ENCODE measurements around the gene IMPDH1. TPM values are rescaled to one million over a fixed set of nuclear protein-coding genes. Genes with fewer than 3 reads are reported as not detected.

The IMPDH1 gene
- total and polyA plus RNA-seq, 2 donors: 11.3 to 27.2 TPM

DNA sequence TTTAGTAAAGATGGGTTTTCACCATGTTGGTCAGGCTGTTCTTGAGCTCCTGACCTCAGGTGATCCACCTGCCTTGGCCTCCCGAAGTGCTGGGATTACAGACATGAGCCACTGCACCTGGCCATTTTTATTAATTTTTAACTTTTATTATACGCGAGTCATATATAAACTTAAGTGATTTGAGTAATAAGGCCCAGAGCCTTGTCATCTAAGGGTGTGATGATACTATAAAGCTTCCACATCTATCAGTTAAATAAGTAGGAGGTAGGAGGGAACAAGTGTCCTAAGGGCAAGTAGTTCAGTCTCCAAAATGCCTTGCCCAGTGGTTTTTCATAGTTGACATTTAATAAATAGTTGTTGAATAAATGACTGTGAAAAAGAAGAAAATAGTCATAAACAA, 32.6 kb upstream of the IMPDH1 start:
- Histone ChIP-seq H3K9me3 (ENCODE audit: control insufficient read depth in 2 of 2, insufficient read depth in 1 of 2, low read length in 1 of 2) (no peaks in the 10 kb centered on the region), H3K4me3 (ENCODE audit: low read length in 2 of 2) (no peak overlapping the region), H3K27me3 (ENCODE audit: control insufficient read depth in 2 of 2, insufficient read depth in 1 of 2, low read length in 1 of 2) (no peaks in the 10 kb centered on the region), H3K27ac (ENCODE audit: low read depth in 1 of 2, low read length in 1 of 2) (no peak overlapping the region), H3K4me1 (ENCODE audit: control insufficient read depth in 2 of 2, insufficient read depth in 2 of 2, low read length in 2 of 2) (no peaks in the 10 kb centered on the region), H3K36me3 (ENCODE audit: control insufficient read depth in 2 of 2, insufficient read depth in 2 of 2, low read length in 1 of 2) (no peaks in the 10 kb centered on the region)
- DNase-seq (ENCODE audit: low read depth in 6 of 9, low spot score in 9 of 9): no peak
- WGBS: over 99% methylated on average over 3 of the region's 3 CpGs

- Histone ChIP-seq H3K27ac (ENCODE audit: low read depth in 1 of 2, low read length in 1 of 2) (no peak overlapping the region), H3K9me3 (ENCODE audit: control insufficient read depth in 2 of 2, insufficient read depth in 1 of 2, low read length in 1 of 2) (no peaks in the 10 kb centered on the region), H3K36me3 (ENCODE audit: control insufficient read depth in 2 of 2, insufficient read depth in 2 of 2, low read length in 1 of 2) (no peaks in the 10 kb centered on the region), H3K4me3 (ENCODE audit: low read length in 2 of 2) (no peak overlapping the region), H3K27me3 (ENCODE audit: control insufficient read depth in 2 of 2, insufficient read depth in 1 of 2, low read length in 1 of 2) (no peaks in the 10 kb centered on the region), H3K4me1 (ENCODE audit: control insufficient read depth in 2 of 2, insufficient read depth in 2 of 2, low read length in 2 of 2) (no peaks in the 10 kb centered on the region)
- 86% methylated on average over 8 of the region's 8 CpGs for WGBS
- DNase-seq (ENCODE audit: low read depth in 6 of 9, low spot score in 9 of 9): no peak
Measured at GRCh38 chr7:128437426-128438332, 27.9 kb upstream of the IMPDH1 start.

DNA sequence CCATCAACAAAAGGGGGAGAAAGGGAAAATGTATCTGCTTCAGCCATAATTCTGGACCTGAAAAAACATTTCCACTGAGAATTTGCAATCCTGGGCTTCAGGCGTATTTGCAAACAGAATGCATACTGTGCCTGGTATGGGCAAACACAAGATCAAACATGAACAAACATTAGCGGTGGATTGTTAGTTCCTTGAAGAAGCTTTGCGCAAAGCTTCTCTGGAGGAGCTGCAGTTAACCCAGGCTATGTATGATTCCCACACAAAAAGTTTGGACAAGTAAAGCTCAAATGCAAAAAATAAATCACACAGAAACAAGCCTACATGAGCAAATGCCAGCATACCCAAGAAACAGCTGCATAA, 25.5 kb upstream of the IMPDH1 start:
- H3K27ac ChIP-seq (ENCODE audit: low read depth in 1 of 2, low read length in 1 of 2): no peak overlapping the region
- H3K4me1 ChIP-seq (ENCODE audit: control insufficient read depth in 2 of 2, insufficient read depth in 2 of 2, low read length in 2 of 2): no peaks in the 10 kb centered on the region
- peaks cover 0 to 3% of the 10 kb centered on the region in 2 donors for H3K27me3 ChIP-seq (ENCODE audit: control insufficient read depth in 2 of 2, insufficient read depth in 1 of 2, low read length in 1 of 2)
- H3K9me3 ChIP-seq (ENCODE audit: control insufficient read depth in 2 of 2, insufficient read depth in 1 of 2, low read length in 1 of 2): no peaks in the 10 kb centered on the region
- H3K4me3 ChIP-seq (ENCODE audit: low read length in 2 of 2): no peak overlapping the region
- 93% methylated on average over 3 of the region's 3 CpGs for WGBS
- no peaks in the 10 kb centered on the region for H3K36me3 ChIP-seq (ENCODE audit: control insufficient read depth in 2 of 2, insufficient read depth in 2 of 2, low read length in 1 of 2)
- DNase-seq (ENCODE audit: low read depth in 6 of 9, low spot score in 9 of 9): no peak

DNA sequence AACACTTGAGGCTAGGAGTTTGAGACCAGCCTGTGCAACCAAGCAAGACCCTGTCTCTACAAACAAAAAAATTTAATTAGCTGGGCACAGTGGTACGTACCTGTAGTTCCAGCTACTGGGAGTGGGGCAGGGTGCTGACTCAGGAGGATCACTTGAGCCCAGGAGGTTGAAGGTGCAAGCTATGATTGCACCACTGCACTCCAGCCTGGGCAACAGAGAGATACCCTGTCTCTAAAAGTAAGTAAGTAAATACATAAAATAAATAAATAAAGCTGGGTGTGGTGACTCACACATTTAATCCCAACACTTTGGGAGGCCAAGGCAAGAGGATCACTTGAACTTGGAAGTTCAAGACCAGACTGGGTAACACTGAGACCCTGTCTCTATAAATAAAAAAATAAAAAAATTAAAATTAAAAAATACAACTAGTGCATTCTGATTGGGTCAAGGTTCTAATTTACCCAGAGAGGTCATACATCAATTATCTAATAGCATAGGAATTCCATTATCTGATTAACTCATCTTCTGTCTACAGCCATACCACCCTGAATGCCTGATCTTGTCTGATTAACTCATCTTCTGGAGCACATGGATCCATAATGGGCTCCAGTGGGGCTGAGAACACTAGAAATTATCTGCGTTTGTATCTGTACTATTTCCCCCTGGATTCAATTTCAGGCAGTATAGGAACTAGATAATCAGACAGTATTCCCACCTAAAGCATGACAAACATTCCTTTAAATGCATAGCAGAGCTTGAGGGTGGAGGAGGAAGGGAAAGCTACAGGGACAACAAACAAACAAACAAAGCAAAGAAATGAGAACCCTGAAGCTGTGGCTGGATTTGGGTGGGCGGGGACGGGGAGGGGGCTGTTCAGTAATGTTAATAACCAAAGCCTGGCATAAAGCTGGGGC, 24.9 kb upstream of the IMPDH1 start:
- 98% methylated on average over 4 of the region's 4 CpGs for WGBS
- Histone ChIP-seq H3K36me3 (ENCODE audit: control insufficient read depth in 2 of 2, insufficient read depth in 2 of 2, low read length in 1 of 2) (no peaks in the 10 kb centered on the region), H3K27ac (ENCODE audit: low read depth in 1 of 2, low read length in 1 of 2) (no peak overlapping the region), H3K4me3 (ENCODE audit: low read length in 2 of 2) (no peak overlapping the region), H3K27me3 (ENCODE audit: control insufficient read depth in 2 of 2, insufficient read depth in 1 of 2, low read length in 1 of 2) (peaks cover 0 to 3% of the 10 kb centered on the region in 2 donors), H3K9me3 (ENCODE audit: control insufficient read depth in 2 of 2, insufficient read depth in 1 of 2, low read length in 1 of 2) (no peaks in the 10 kb centered on the region), H3K4me1 (ENCODE audit: control insufficient read depth in 2 of 2, insufficient read depth in 2 of 2, low read length in 2 of 2) (no peaks in the 10 kb centered on the region)
- DNase-seq (ENCODE audit: low read depth in 6 of 9, low spot score in 9 of 9): no peak

GRCh38 chr7:128431754-128432153, 22.0 kb upstream of the IMPDH1 start:
- Histone ChIP-seq H3K27ac (ENCODE audit: low read depth in 1 of 2, low read length in 1 of 2) (no peak overlapping the region), H3K4me3 (ENCODE audit: low read length in 2 of 2) (no peak overlapping the region), H3K9me3 (ENCODE audit: control insufficient read depth in 2 of 2, insufficient read depth in 1 of 2, low read length in 1 of 2) (no peaks in the 10 kb centered on the region), H3K36me3 (ENCODE audit: control insufficient read depth in 2 of 2, insufficient read depth in 2 of 2, low read length in 1 of 2) (no peaks in the 10 kb centered on the region), H3K27me3 (ENCODE audit: control insufficient read depth in 2 of 2, insufficient read depth in 1 of 2, low read length in 1 of 2) (peaks cover 0 to 3% of the 10 kb centered on the region in 2 donors), H3K4me1 (ENCODE audit: control insufficient read depth in 2 of 2, insufficient read depth in 2 of 2, low read length in 2 of 2) (no peaks in the 10 kb centered on the region)
- no peak for DNase-seq (ENCODE audit: low read depth in 6 of 9, low spot score in 9 of 9)
- 94% methylated on average over 2 of the region's 2 CpGs for WGBS

DNA sequence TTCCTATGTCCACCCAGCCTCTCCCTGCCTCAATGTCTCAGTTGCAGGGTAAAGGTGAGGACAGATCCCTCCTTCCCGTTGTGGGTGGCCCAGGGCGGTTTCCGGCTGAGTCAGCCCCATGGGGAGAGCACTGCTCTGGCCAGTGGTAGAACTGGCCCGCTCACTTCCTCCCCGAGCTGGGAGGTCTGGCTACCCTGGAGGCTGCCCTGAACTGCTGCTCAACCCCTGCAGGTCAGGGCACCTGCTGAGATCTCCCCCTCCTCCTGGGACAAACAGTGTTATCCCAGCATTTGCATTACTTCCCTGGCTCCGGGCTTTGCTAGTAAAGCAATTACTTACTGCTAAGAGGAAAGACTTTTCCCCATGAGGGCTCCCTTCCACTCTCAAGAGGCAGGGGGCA, 21.4 kb upstream of the IMPDH1 start:
- H3K4me1 ChIP-seq (ENCODE audit: control insufficient read depth in 2 of 2, insufficient read depth in 2 of 2, low read length in 2 of 2): no peaks in the 10 kb centered on the region
- 90% methylated on average over 6 of the region's 6 CpGs for WGBS
- DNase-seq (ENCODE audit: low read depth in 6 of 9, low spot score in 9 of 9): no peak

DNA sequence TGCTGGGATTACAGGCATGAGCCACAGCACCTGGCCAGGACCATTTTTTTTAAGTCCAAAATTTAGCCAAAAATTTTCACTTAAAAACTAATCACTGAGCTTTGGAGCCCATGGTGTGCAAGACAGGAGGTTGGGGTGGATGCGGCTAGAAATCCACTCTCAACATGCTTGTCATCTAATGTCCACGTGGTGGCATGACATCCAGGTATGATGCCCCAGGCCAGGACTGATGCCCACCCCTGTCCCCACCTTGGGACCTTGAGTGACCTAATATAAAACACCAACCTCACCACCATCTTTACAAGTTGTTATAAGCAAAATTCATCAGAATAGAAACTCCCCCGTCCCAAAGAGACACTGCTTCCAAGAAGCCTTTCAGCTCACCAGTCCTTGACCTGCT, 20.4 kb upstream of the IMPDH1 start:
- WGBS: 86% methylated on average over 3 of the region's 3 CpGs
- H3K36me3 ChIP-seq (ENCODE audit: control insufficient read depth in 2 of 2, insufficient read depth in 2 of 2, low read length in 1 of 2): no peaks in the 10 kb centered on the region
- peaks cover 0 to 3% of the 10 kb centered on the region in 2 donors for H3K27me3 ChIP-seq (ENCODE audit: control insufficient read depth in 2 of 2, insufficient read depth in 1 of 2, low read length in 1 of 2)
- no peak overlapping the region for H3K27ac ChIP-seq (ENCODE audit: low read depth in 1 of 2, low read length in 1 of 2)
- no peak for DNase-seq (ENCODE audit: low read depth in 6 of 9, low spot score in 9 of 9)
- H3K9me3 ChIP-seq (ENCODE audit: control insufficient read depth in 2 of 2, insufficient read depth in 1 of 2, low read length in 1 of 2): no peaks in the 10 kb centered on the region
- H3K4me1 ChIP-seq (ENCODE audit: control insufficient read depth in 2 of 2, insufficient read depth in 2 of 2, low read length in 2 of 2): no peaks in the 10 kb centered on the region
- H3K4me3 ChIP-seq (ENCODE audit: low read length in 2 of 2): no peak overlapping the region

More for the DNA sequence above, 21.4 kb upstream of the IMPDH1 start:
- H3K9me3 ChIP-seq (ENCODE audit: control insufficient read depth in 2 of 2, insufficient read depth in 1 of 2, low read length in 1 of 2): no peaks in the 10 kb centered on the region
- no peak overlapping the region for H3K4me3 ChIP-seq (ENCODE audit: low read length in 2 of 2)
- H3K36me3 ChIP-seq (ENCODE audit: control insufficient read depth in 2 of 2, insufficient read depth in 2 of 2, low read length in 1 of 2): no peaks in the 10 kb centered on the region
- H3K27ac ChIP-seq (ENCODE audit: low read depth in 1 of 2, low read length in 1 of 2): no peak overlapping the region
- H3K27me3 ChIP-seq (ENCODE audit: control insufficient read depth in 2 of 2, insufficient read depth in 1 of 2, low read length in 1 of 2): peaks cover 0 to 3% of the 10 kb centered on the region in 2 donors

GRCh38 chr7:128427289-128427891, 17.6 kb upstream of the IMPDH1 start:
- Histone ChIP-seq H3K9me3 (ENCODE audit: control insufficient read depth in 2 of 2, insufficient read depth in 1 of 2, low read length in 1 of 2) (no peaks in the 10 kb centered on the region), H3K27me3 (ENCODE audit: control insufficient read depth in 2 of 2, insufficient read depth in 1 of 2, low read length in 1 of 2) (peaks cover 0 to 3% of the 10 kb centered on the region in 2 donors), H3K27ac (ENCODE audit: low read depth in 1 of 2, low read length in 1 of 2) (no peak overlapping the region), H3K36me3 (ENCODE audit: control insufficient read depth in 2 of 2, insufficient read depth in 2 of 2, low read length in 1 of 2) (no peaks in the 10 kb centered on the region), H3K4me3 (ENCODE audit: low read length in 2 of 2) (no peak overlapping the region), H3K4me1 (ENCODE audit: control insufficient read depth in 2 of 2, insufficient read depth in 2 of 2, low read length in 2 of 2) (no peaks in the 10 kb centered on the region)
- 25% methylated on average over 7 of the region's 7 CpGs for WGBS
- peak in 4 of 9 donors; percentile 49 to 71 (median 59) for DNase-seq (ENCODE audit: low read depth in 6 of 9, low spot score in 9 of 9)

All from thymus (tissue), 11 donors.